Measurements from ENCODE around the gene SST. TPM values are rescaled to one million over a fixed set of nuclear protein-coding genes. Genes with fewer than 3 reads are reported as not detected.

The SST gene
- total RNA-seq (2014; rRNA removed; shearing (Covaris generic); ENCODE audit: low replicate concordance) = not detected in 2 replicates

DNA sequence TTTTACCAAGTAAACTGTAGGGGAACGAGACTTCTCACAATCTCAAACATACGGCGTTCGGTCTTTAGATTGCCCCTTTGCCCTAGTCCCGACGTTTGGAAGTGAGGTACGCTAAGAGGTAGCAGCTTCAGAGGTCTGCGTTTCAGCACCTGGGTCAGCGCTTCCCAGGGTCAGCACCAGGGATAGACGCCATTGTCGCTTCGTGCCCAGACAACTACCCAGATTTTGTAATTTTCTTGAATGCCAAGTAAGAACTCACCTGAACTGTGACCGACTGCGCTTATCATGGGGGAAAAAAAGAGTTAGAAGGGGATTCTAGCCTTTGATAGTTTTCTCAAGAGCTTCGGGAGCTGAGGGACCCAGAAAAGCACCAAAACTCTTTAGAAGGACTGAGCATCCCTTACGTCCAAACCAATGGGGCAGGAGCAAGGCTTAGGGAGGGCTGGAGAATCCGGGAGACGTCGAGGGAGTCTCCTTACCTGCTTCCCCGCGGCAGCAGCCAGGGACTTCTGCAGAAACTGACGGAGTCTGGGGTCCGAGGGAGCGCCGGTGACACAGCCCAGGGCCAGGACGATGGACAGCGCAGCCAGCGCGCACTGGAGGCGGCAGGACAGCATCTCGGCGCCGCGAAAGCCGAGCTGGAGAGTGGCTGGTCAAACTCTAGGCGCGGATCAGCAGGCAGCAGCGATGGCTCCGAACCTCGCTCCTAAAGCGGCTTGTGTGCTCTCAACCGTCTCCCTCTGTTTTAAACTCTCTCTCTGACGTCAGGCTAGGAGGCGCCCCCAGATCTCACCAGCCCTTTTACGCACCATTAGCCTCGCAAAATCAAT lies at the start of gene SST:
SST (minus strand) TSS at position 720 of the 830 bp plus-strand sequence; CDS start at position 617, 103 bp downstream.
- H3K36me3 ChIP-seq = no peaks in the 10 kb centered on the region
- no peaks in the 10 kb centered on the region for H3K9me3 ChIP-seq
- peak; percentile 51 for DNase-seq
- peaks cover 73% of the 10 kb centered on the region for H3K27me3 ChIP-seq
- H3K4me3 ChIP-seq = no peak within 1 kb of the TSS

DNA sequence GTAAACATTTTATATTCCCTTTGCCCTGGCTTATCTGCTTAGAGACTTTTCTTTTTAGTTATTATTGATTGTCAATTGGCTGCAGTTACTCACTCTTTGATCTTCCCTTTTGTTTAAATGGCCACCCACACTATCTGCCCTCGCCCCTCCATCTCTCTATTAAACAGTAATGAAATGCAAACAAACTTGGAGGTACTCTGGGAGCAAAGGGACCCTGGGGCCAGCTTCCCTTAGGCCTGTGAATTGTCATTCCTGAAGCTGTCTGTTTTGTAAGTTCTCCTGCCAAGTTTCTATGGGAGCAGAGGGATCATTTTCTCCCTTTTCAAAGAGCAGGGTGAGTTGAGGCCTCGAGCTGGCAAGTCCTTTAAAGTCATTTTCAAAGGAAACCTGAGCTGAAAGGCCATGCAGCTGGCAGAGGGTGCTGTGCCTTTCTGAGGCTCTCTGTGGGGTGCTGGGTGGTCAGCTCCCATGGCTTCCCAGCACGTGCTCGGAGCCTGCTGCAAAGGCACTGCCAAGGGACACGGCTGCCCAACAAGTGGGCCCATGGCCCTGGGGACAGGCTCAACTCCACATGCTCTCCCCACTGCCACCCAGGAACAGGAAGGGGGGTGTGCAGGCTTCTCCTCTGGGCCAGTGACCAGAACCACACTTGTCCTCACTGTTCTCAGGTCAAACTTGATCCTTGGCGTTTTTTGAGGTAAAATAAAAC lies 49.6 kb upstream of the SST start:
- Histone ChIP-seq H3K4me3 (no peak overlapping the region), H3K36me3 (peaks cover 16% of the 10 kb centered on the region), H3K9me3 (no peaks in the 10 kb centered on the region), H3K27me3 (no peaks in the 10 kb centered on the region)
- DNase-seq = no peak

DNA sequence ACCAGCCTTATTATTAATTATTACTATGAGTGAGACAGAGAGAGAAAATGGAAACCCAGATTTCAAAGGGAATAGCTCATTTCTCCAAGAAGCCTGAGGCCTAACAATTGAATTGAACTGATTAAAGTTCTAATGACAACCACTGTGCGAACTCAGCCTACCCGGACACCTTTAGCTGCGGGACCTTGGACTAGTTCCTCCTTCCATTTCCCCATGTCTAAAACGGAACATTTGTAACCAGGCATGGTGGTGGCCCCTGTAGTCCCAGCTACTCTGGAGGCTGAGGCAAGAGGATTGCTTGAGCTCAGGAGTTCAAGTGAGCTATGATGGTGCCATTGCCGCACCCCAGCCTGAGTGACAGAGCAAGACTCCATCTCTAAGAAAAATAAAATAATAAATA lies 48.6 kb upstream of the SST start:
- no peak for DNase-seq
- Histone ChIP-seq H3K9me3 (no peaks in the 10 kb centered on the region), H3K4me3 (no peak overlapping the region), H3K27me3 (no peaks in the 10 kb centered on the region), H3K36me3 (peaks cover 12% of the 10 kb centered on the region)

GRCh38 chr3:187717572-187717971 lies 47.4 kb upstream of the SST start:
- DNase-seq = no peak
- Histone ChIP-seq H3K36me3 (peaks cover 7% of the 10 kb centered on the region), H3K4me3 (no peak overlapping the region), H3K9me3 (no peaks in the 10 kb centered on the region), H3K27me3 (no peaks in the 10 kb centered on the region)

DNA sequence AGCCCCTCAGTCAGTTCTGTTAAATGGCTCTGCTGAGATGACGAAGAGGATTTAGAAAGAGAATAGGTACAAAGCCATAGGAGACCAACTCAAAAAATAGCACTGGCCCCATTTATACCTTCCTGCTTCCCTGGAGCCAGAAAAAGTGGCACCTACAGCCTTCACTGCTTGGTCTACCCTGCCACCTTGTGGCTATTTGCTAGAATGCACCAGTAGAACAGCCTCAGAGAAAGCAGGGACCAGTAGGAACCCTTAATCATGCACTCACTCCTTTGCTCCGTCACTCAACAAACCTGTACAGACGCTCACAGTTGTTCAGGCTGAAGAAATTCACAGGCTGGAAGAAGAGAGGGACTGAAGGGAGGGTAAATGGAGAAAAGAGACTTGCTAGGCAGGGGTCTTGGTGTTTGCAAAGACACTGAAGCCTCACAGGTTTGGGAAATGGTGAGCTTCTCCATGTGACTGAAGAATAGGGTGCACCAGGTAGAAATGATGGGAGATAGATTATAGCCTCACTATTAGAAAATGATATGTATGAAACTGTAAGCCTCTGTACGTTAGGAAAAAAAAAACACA lies 44.3 kb upstream of the SST start:
- peak; percentile 52 for DNase-seq
- no peaks in the 10 kb centered on the region for H3K27me3 ChIP-seq
- H3K4me3 ChIP-seq = no peak overlapping the region
- no peaks in the 10 kb centered on the region for H3K9me3 ChIP-seq
- no peaks in the 10 kb centered on the region for H3K36me3 ChIP-seq

- H3K4me3 ChIP-seq = no peak overlapping the region
- no peaks in the 10 kb centered on the region for H3K27me3 ChIP-seq
- DNase-seq = no peak
- no peaks in the 10 kb centered on the region for H3K36me3 ChIP-seq
- H3K9me3 ChIP-seq = no peaks in the 10 kb centered on the region
These were observed 43.3 kb upstream of the SST start for GRCh38 chr3:187713504-187713903.

DNA sequence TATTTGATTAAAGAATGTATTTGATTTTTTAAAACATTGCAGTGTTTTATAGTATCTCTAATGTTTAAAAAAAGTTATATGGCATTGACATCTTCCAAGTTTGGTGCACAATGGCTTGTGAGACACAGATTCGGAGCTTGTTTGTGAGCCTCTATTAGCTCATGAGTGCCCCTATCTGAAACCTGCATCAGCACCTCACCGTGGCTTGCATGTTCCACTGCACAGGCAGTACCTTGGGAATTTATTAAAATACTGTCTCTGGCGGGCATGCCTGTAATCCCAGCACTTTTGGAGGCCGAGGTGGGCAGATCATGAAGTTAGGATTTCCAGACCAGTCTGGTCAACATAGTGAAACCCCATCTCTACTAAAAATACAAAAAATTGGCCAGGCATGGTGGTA lies 39.0 kb upstream of the SST start:
- no peaks in the 10 kb centered on the region for H3K27me3 ChIP-seq
- no peaks in the 10 kb centered on the region for H3K9me3 ChIP-seq
- no peak overlapping the region for H3K4me3 ChIP-seq
- H3K36me3 ChIP-seq = no peaks in the 10 kb centered on the region
- no peak for DNase-seq

- no peak for DNase-seq
- H3K36me3 ChIP-seq = no peaks in the 10 kb centered on the region
- no peaks in the 10 kb centered on the region for H3K9me3 ChIP-seq
- H3K4me3 ChIP-seq = no peak overlapping the region
- H3K27me3 ChIP-seq = no peaks in the 10 kb centered on the region
These were observed 38.5 kb upstream of the SST start for GRCh38 chr3:187708696-187709095.

DNA sequence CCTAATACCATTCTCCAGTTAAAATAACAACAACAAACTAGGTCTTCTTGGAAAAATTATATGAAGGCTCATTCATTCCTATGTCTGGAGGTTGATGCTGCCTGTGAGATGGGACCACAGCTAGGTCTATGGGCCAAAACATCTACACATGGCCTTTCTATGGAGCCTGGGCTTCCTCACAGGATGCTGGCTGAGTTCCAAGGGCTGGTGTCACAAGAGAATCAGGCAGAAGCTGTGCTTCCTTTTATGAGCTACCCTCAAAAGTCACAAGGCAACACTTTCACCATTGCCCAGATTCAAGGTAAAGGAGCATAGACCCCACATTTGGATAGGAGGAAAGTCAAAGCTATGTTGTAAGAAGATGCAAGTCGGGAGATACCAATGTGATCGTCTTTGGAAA lies 36.8 kb upstream of the SST start:
- DNase-seq = no peak
- Histone ChIP-seq H3K4me3 (no peak overlapping the region), H3K27me3 (no peaks in the 10 kb centered on the region), H3K36me3 (no peaks in the 10 kb centered on the region), H3K9me3 (no peaks in the 10 kb centered on the region)

DNA sequence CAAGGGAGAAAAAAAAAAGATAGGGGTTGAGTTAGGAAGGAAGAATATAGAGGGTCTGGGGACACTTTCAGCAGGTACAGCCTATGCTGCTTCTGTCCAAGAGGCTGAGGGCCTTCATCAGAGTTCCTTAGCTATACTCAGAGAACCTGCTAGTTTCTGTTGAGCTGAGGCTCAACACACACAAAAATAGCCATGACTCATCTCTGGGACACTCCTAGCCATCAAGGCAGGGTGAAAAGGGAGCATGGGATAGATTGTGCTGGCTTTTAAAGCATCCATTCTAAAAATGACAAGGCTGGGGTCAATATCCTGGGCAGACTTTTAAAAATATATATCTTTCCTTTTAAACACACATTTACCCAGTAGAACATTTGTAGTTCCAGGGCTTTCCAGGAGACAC lies 35.0 kb upstream of the SST start:
- H3K4me3 ChIP-seq = no peak overlapping the region
- DNase-seq = no peak
- H3K27me3 ChIP-seq = no peaks in the 10 kb centered on the region
- H3K36me3 ChIP-seq = no peaks in the 10 kb centered on the region
- no peaks in the 10 kb centered on the region for H3K9me3 ChIP-seq

DNA sequence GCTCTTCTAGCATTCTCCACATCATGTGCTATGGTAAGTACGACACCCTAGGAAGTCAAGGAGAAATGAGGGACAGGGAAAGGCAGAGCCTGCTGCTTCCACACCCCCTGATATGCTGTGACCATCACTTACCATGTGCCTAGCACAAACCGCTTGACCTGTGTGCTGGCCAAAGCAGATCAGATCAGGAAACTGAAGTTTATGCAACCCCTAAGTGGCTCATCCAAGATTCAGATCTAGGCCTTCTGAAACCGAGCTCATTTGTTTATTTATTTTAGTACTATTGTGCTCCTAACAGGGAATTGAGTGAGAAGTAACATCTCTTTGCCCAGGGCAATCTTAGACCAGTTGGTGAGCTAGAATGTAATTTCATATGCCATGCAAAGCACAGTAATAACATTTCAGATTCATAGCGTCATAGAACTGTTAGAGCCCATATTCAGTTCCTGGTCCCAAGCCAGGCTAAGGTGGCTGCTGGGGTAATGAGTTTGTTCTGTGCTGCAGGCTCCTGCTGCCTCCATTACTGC lies 32.4 kb upstream of the SST start, which contains the start of gene RTP2:
RTP2 (minus strand) TSS at position 51 of the 527 bp plus-strand sequence. CDS start 429 bp downstream, outside the sequence.
- Histone ChIP-seq H3K9me3 (no peaks in the 10 kb centered on the region), H3K27me3 (no peaks in the 10 kb centered on the region), H3K36me3 (no peaks in the 10 kb centered on the region), H3K4me3 (no peak within 1 kb of the TSS)
- peak; percentile 60 for DNase-seq

DNA sequence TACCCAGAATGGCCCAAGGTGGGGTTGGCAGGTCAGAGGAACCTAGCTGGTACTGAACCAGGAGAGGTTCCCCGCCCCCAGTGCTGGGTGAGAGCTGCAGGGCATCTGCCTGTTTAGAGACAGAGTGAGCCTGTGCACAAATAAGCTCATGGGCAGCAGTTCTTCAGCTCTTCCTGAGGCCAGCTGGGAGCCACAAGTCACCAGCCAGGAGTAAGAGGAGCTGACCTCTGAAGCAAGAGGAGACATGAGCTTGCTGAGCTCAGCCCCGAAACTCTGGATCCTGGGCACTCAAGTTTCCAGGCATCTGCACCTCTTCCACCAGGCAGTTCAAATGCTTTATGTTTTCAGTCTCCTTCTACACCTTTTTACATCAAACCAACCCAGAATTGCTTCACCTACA lies 30.1 kb upstream of the SST start:
- peaks cover 4% of the 10 kb centered on the region; the same call in 1 of the 2 replicates for H3K27me3 ChIP-seq
- no peaks in the 10 kb centered on the region for H3K9me3 ChIP-seq
- H3K4me3 ChIP-seq = no peak overlapping the region
- DNase-seq = no peak
- H3K36me3 ChIP-seq = no peaks in the 10 kb centered on the region

- no peak overlapping the region for H3K4me3 ChIP-seq
- H3K36me3 ChIP-seq = no peaks in the 10 kb centered on the region
- DNase-seq = no peak
- H3K9me3 ChIP-seq = no peaks in the 10 kb centered on the region
- peaks cover 4% of the 10 kb centered on the region; the same call in 1 of the 2 replicates for H3K27me3 ChIP-seq
These were observed 28.6 kb upstream of the SST start for GRCh38 chr3:187698499-187699399.

DNA sequence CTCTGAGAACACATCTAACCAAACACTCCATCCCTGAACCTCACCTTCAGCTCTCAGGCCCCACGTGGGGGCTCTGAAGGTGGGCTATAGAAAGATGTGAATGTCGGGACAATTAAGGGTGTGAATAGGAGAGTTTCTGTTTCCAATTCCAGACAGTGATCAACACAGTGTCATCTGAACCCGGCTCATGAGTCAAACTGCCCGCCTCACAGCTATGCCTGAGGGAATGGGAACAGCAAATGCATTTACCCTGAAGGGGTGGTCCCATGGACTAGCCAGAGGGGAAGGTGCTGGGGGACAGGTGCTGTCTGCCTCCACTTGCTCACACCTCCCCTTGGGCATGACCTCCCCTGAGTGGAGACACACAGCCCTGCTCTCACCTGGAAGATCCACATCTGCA lies 25.8 kb upstream of the SST start:
- Histone ChIP-seq H3K36me3 (no peaks in the 10 kb centered on the region), H3K27me3 (peaks cover 4% of the 10 kb centered on the region; the same call in 1 of the 2 replicates), H3K4me3 (no peak overlapping the region), H3K9me3 (no peaks in the 10 kb centered on the region)
- DNase-seq = no peak

DNA sequence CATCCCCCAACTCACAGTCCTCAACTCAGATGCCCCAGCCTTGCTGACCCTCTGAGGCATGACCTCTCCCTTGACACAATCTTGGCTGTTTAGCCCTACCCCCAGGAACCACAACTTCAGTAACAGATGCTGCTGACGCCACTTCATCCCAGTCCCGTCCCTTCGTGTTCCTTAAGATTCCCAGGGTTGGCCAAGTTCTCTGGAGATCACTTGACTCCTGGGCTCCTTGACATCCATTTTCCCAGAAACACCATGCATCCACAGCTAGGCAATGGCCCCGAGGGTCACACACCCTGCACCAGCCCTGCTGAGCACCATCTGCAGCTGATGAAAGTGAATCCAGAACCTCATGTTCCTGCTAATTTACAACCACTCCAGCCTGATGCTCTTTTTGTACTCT lies 25.3 kb upstream of the SST start:
- H3K9me3 ChIP-seq = no peaks in the 10 kb centered on the region
- H3K4me3 ChIP-seq = no peak overlapping the region
- peaks cover 4% of the 10 kb centered on the region; the same call in 1 of the 2 replicates for H3K27me3 ChIP-seq
- DNase-seq = no peak
- H3K36me3 ChIP-seq = no peaks in the 10 kb centered on the region

GRCh38 chr3:187694801-187695200 lies 24.6 kb upstream of the SST start:
- H3K4me3 ChIP-seq = no peak overlapping the region
- DNase-seq = no peak

More at GRCh38 chr3:187694801-187695200, 24.6 kb upstream of the SST start:
- Histone ChIP-seq H3K27me3 (peaks cover 4% of the 10 kb centered on the region; the same call in 1 of the 2 replicates), H3K36me3 (no peaks in the 10 kb centered on the region), H3K9me3 (no peaks in the 10 kb centered on the region)

All from MG63 (cell line).